H1 (cell line): ENCODE results near the gene FAM120A. TPM values are rescaled to one million over a fixed set of nuclear protein-coding genes. Genes with fewer than 3 reads are reported as not detected.

Experiments used
- CTCF ChIA-PET: fragments of 300-600 bp; sonication (Branson Sonifier 250); formaldehyde crosslinking; loops from one replicate; lab custom pipeline; 2021; ENCODE audit not compliant: partially characterized antibody; lab: Charles Lee
- POLR2A ChIA-PET: fragments of 300-600 bp; sonication (Branson Sonifier 250); formaldehyde crosslinking; loops from one replicate; lab custom pipeline; 2021; ENCODE audit warnings: inconsistent platforms; ENCODE audit not compliant: partially characterized antibody; lab: Charles Lee
- DNase-seq, 2 experiments: peaks; one replicate each; pipeline versions ENCODE4 v3.0.0 to v3.0.0-alpha.2; 2010 to 2022; ENCODE audit warnings: low spot score in 2 of 2, low read depth in 1 of 2, mixed read lengths in 1 of 2
- FAIRE-seq: peaks from 2 replicates; lab custom pipeline; 2011; peaks lifted over from hg19 to GRCh38; lab: Jason Lieb, UNC
- H2AFZ ChIP-seq: 2 replicates; pipeline ENCODE4 v1.8.1; 2012; ENCODE audit warnings: low read length, inconsistent platforms
- H2AK5ac ChIP-seq: 2 replicates; pipeline ENCODE4 v1.6.1; 2013; ENCODE audit warnings: low read depth, low read length
- H2BK120ac ChIP-seq: replicated peaks from 2 replicates; pipeline ENCODE3; 2013; ENCODE audit warnings: low read depth, low read length, inconsistent platforms
- H2BK12ac ChIP-seq: 2 replicates; pipeline ENCODE4 v1.6.1; 2013; ENCODE audit warnings: low read depth, low read length
- H2BK15ac ChIP-seq: 2 replicates; pipeline ENCODE4 v1.6.1; 2013; ENCODE audit warnings: low read length
- H2BK20ac ChIP-seq: 2 replicates; pipeline ENCODE4 v1.6.1; 2013; ENCODE audit warnings: low read length
- H2BK5ac ChIP-seq: 2 replicates; pipeline ENCODE4 v1.6.1; 2013; ENCODE audit warnings: low read depth, low read length
- H3K14ac ChIP-seq: 2 replicates; pipeline ENCODE4 v1.6.1; 2013; ENCODE audit warnings: inconsistent platforms; ENCODE audit not compliant: insufficient read length
- H3K18ac ChIP-seq: 2 replicates; pipeline ENCODE4 v1.6.1; 2013; ENCODE audit warnings: low read length; ENCODE audit errors: extremely low read depth
- H3K23ac ChIP-seq: 2 replicates; pipeline ENCODE4 v1.6.1; 2013; ENCODE audit warnings: inconsistent platforms; ENCODE audit not compliant: insufficient read length
- H3K23me2 ChIP-seq: 2 replicates; pipeline ENCODE4 v1.6.1; 2013; ENCODE audit warnings: low read depth, low read length
- H3K27ac ChIP-seq: 2 replicates; pipeline ENCODE4 v1.6.1; 2011; ENCODE audit warnings: low read depth, low read length, inconsistent platforms
- H3K27me3 ChIP-seq, 4 experiments: replicated peaks in 1 of 4; 1 replicate in 1 of 4; 2 replicates in 3 of 4; pipeline versions ENCODE4 v1.6.1 to v1.8.1; 2011 to 2013; ENCODE audit warnings: low read length in 3 of 4, mild to moderate bottlenecking in 3 of 4, inconsistent platforms in 2 of 4, mixed read lengths in 2 of 4, moderate library complexity in 1 of 4; ENCODE audit not compliant: control insufficient read depth in 3 of 4, insufficient read depth in 3 of 4; ENCODE audit errors: extremely low read depth in 1 of 4
- H3K36me3 ChIP-seq, 4 experiments: 2 replicates each; pipeline versions ENCODE4 v1.6.1 to v1.8.1; 2011 to 2013; ENCODE audit warnings: mild to moderate bottlenecking in 4 of 4, low read length in 3 of 4, moderate library complexity in 2 of 4, control low read depth in 1 of 4, inconsistent platforms in 1 of 4; ENCODE audit not compliant: insufficient read depth in 4 of 4, control insufficient read depth in 2 of 4
- H3K4ac ChIP-seq: replicated peaks from 2 replicates; pipeline ENCODE3; 2013; ENCODE audit warnings: low read length, low read depth, mixed read lengths, inconsistent platforms; ENCODE audit not compliant: insufficient read length
- H3K4me1 ChIP-seq, 4 experiments: replicated peaks in 1 of 4; 1 replicate in 1 of 4; 2 replicates in 3 of 4; pipeline versions ENCODE4 v1.6.1 to v1.8.1; 2011 to 2013; ENCODE audit warnings: low read length in 3 of 4, inconsistent platforms in 2 of 4, mixed read lengths in 1 of 4; ENCODE audit not compliant: insufficient read depth in 4 of 4, control insufficient read depth in 3 of 4
- H3K4me2 ChIP-seq, 2 experiments: 2 replicates each; pipeline versions ENCODE4 v1.6.1 to v1.8.1; 2011 to 2013; ENCODE audit warnings: low read depth in 2 of 2, low read length in 2 of 2, control low read depth in 1 of 2, inconsistent platforms in 1 of 2, mild to moderate bottlenecking in 1 of 2; ENCODE audit not compliant: insufficient read depth in 1 of 2
- H3K4me3 ChIP-seq, 4 experiments: fragments of 200-600, 300-600 bp in 1 of 4; sonication (generic), shearing (Covaris generic), sonication (Bioruptor Twin) in 1 of 4; 2 replicates each; pipeline versions ENCODE4 v1.5.1 to v1.8.1; 2011 to 2016; ENCODE audit warnings: low read length in 4 of 4, low read depth in 3 of 4, control low read depth in 2 of 4, inconsistent platforms in 2 of 4, mild to moderate bottlenecking in 2 of 4, mixed read lengths in 1 of 4, moderate library complexity in 1 of 4; ENCODE audit not compliant: insufficient read depth in 2 of 4; ENCODE audit errors: extremely low read depth in 1 of 4
- H3K56ac ChIP-seq: replicated peaks from 2 replicates; pipeline ENCODE3; 2013; ENCODE audit warnings: low read depth, mild to moderate bottlenecking, mixed read lengths, low read length, inconsistent platforms; ENCODE audit not compliant: insufficient read length
- H3K79me1 ChIP-seq: 2 replicates; pipeline ENCODE4 v1.6.1; 2013; ENCODE audit warnings: low read depth, low read length, control low read depth
- H3K79me2 ChIP-seq, 2 experiments: 2 replicates each; pipeline versions ENCODE4 v1.6.1 to v1.8.1; 2012 to 2013; ENCODE audit warnings: low read length in 2 of 2, mild to moderate bottlenecking in 2 of 2, inconsistent platforms in 1 of 2; ENCODE audit not compliant: insufficient read depth in 2 of 2, control insufficient read depth in 1 of 2
- H3K9ac ChIP-seq, 4 experiments: replicated peaks in 1 of 4; 1 replicate in 1 of 4; 2 replicates in 3 of 4; pipeline versions ENCODE4 v1.6.1 to v1.8.1; 2011 to 2013; ENCODE audit warnings: low read depth in 3 of 4, low read length in 3 of 4, control low read depth in 2 of 4, mild to moderate bottlenecking in 2 of 4, moderate library complexity in 2 of 4, inconsistent platforms in 1 of 4; ENCODE audit errors: extremely low read depth in 1 of 4
- H3K9me3 ChIP-seq, 2 experiments: 2 replicates each; pipeline versions ENCODE4 v1.6.1 to v1.8.1; 2012 to 2013; ENCODE audit warnings: mild to moderate bottlenecking in 2 of 2, moderate library complexity in 2 of 2, control low read depth in 1 of 2, inconsistent platforms in 1 of 2, low read depth in 1 of 2, low read length in 1 of 2, mixed read lengths in 1 of 2; ENCODE audit not compliant: insufficient read depth in 2 of 2
- H4K20me1 ChIP-seq, 2 experiments: replicated peaks in 1 of 2; 2 replicates each; pipeline versions ENCODE3 to v1.8.1; 2011 to 2013; ENCODE audit warnings: inconsistent platforms in 2 of 2, low read length in 2 of 2, mild to moderate bottlenecking in 1 of 2; ENCODE audit not compliant: insufficient read depth in 2 of 2, control insufficient read depth in 1 of 2
- H4K5ac ChIP-seq: 2 replicates; pipeline ENCODE4 v1.6.1; 2013; ENCODE audit warnings: low read length, low read depth, mixed read lengths, inconsistent platforms; ENCODE audit not compliant: insufficient read length
- H4K8ac ChIP-seq: 2 replicates; pipeline ENCODE4 v1.8.0; 2013; ENCODE audit warnings: mild to moderate bottlenecking, moderate library complexity, low read length, inconsistent platforms; ENCODE audit not compliant: insufficient read depth; ENCODE audit errors: extremely low read depth
- H4K91ac ChIP-seq: replicated peaks from 2 replicates; pipeline ENCODE3; 2013; ENCODE audit warnings: low read length, mixed read lengths, inconsistent platforms; ENCODE audit not compliant: insufficient read length
- CHD1 ChIP-seq: IDR thresholded peaks from 2 replicates; pipeline ENCODE4 v1.6.1; 2012; ENCODE audit warnings: low read depth, low read length, improper control_type of control experiment
- CREB1 ChIP-seq: IDR thresholded peaks from 2 replicates; pipeline ENCODE4 v1.6.1; 2012; ENCODE audit warnings: inconsistent platforms
- NANOG ChIP-seq: IDR thresholded peaks from 2 replicates; pipeline ENCODE4 v1.6.1; 2011; ENCODE audit warnings: low read length, low read depth, mild to moderate bottlenecking, inconsistent platforms; ENCODE audit not compliant: insufficient read depth, poor library complexity, severe bottlenecking
- whole genome bisulfite sequencing, 2 experiments: shearing (Covaris generic) in 1 of 2; methylation state at CpG; one replicate each; pipeline versions ENCODE4 v1.1.6 to v1.1.7; 2013 to 2015; ENCODE audit warnings: low lambda C conversion rate in 2 of 2, mixed read lengths in 2 of 2, inconsistent platforms in 1 of 2, low coverage in 1 of 2, missing lambda C conversion rate in 1 of 2; ENCODE audit not compliant: insufficient replicate concordance in 2 of 2, insufficient coverage in 1 of 2, insufficient read length in 1 of 2; ENCODE audit errors: extremely low coverage in 1 of 2, missing lambda C conversion rate in 1 of 2; 5-methylcytosine and 5-hydroxymethylcytosine counted together
- polyA plus RNA-seq, 7 experiments: library from polyadenylated mRNA; depleted of rRNA in 3 of 7; stranded (reverse) in 5 of 7; unstranded in 2 of 7; fragments of >200 nt in 5 of 7; fragments of 200-250 nt in 2 of 7; gene quantifications; 1 replicate in 5 of 7; 2 replicates in 1 of 7; 4 replicates in 1 of 7; pipeline versions ENCODE4 v1.2.1 to v1.2.3, GENCODE V29; 2011 to 2013; ENCODE audit warnings: missing spikeins in 2 of 7, mixed read lengths in 2 of 7
- total RNA-seq: library from RNA; stranded (reverse); fragmentation: NEBNext Ultra II Directional; extraction: Animal tissue kit (Norgen Biotek cat#: 25700); gene quantifications from 2 replicates; pipeline ENCODE4 v1.2.1, GENCODE V29; 2021

FAM120A gene
- total and polyA plus RNA-seq, 2 of the 8 experiments (the other 6 are each of a cell fraction or from before 2014, with no cell fraction given) = 24.9 to 54.7 TPM

DNA sequence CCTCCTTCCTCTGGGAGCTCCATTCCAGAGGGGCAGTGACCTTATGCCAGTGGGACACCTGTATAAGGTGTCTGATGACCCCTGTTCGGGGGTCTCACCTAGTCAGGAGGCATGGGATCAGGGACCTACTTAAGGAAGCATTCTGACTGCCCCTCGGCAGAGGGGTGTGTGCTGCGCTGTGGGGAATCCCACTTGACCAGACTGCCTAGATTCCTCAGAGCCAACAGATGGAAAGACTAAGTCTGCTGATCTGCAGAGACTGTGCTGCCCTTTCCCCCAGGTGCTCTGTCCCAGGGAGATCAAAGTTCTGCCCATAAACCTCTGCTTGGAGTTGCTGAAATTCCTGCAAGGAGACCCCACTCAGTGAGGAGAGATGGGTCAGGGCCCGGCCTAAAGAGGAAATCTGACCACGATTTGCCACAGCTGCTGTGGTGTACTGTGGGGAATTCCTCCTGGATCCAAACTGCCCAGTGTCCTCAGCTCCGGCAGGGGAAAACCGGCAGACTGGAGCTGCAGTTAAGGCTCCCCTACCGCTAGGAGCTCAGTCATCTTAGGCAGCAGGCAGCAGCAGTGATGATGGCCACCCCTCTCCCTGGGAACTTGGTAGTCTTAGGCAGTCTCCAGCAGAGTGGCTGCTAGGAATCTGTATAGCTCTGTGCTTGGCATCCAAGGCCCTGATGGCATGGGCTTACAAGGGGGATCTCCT, 34.8 kb upstream of the FAM120A start:
- no peaks in the 10 kb centered on the region for H3K23me2 ChIP-seq
- ChIA-PET POLR2A (interaction anchor here (1.1 kb wide), 1 partner anchor 24 kb away, joined by 3 read pairs; no protein-coding TSS in a partner anchor), CTCF (no interaction called here)
- no peak overlapping the region for H3K4me3 ChIP-seq
- H3K4me1 ChIP-seq = no peaks in the 10 kb centered on the region
- no peak overlapping the region for H3K18ac ChIP-seq
- H2AFZ ChIP-seq = no peak overlapping the region
- H3K27ac ChIP-seq = no peak overlapping the region
- no peaks in the 10 kb centered on the region; a peak in 1 of 4 replicates for H3K9me3 ChIP-seq
- FAIRE-seq = no peak
- H2BK120ac ChIP-seq = no peak overlapping the region
- no peak overlapping the region for H3K23ac ChIP-seq
- H3K4ac ChIP-seq = no peak overlapping the region
- DNase-seq = no peak
- WGBS, 2 experiments = 84% methylated on average over 8 of the region's 8 CpGs; no CpG with 5 or more reads in 1 of the 2 experiments
- no peak overlapping the region for H2BK5ac ChIP-seq
- no peak overlapping the region for H3K4me2 ChIP-seq
- H4K5ac ChIP-seq = no peak overlapping the region
- H4K91ac ChIP-seq = no peak overlapping the region
- H4K20me1 ChIP-seq = no peaks in the 10 kb centered on the region
- no peaks in the 10 kb centered on the region for H3K36me3 ChIP-seq
- no peak overlapping the region for H3K9ac ChIP-seq
- H3K56ac ChIP-seq = no peak overlapping the region
- H2AK5ac ChIP-seq = no peak overlapping the region
- no peak overlapping the region for H2BK15ac ChIP-seq
- no peak overlapping the region; the same call in 1 of the 2 replicates for H4K8ac ChIP-seq
- H3K27me3 ChIP-seq = no peaks in the 10 kb centered on the region
- H3K79me2 ChIP-seq = no peaks in the 10 kb centered on the region
- no peak overlapping the region for H2BK12ac ChIP-seq
- H3K79me1 ChIP-seq = no peaks in the 10 kb centered on the region
- H3K14ac ChIP-seq = no peak overlapping the region
- H2BK20ac ChIP-seq = no peak overlapping the region
- TF ChIP-seq NANOG = no peak
- TF ChIP-seq CHD1 = no peak
- no peak for TF ChIP-seq CREB1
